ENCODE data around the gene POLR2B. TPM values are rescaled to one million over a fixed set of nuclear protein-coding genes. Genes with fewer than 3 reads are reported as not detected.
"Not testable (repeated sequence)": the region's sequence is repeated elsewhere in the genome, so short reads cannot be mapped to it uniquely, and the experiment has no call there.

POLR2B gene
- total RNA-seq, 2 experiments from 2014 or later = 70.0 to 72.5 TPM

- ATAC-seq (ENCODE audit: poor library complexity) = no peak
- ChIA-PET POLR2A (no interaction called here), CTCF (no interaction called here)
- Mint-ChIP-seq H3K36me3 (ENCODE audit: low read depth) (peaks cover 66% of the 10 kb centered on the region), H3K4me1 (ENCODE audit: low read depth) (peaks cover 25% of the 10 kb centered on the region), H3K9me3 (no peaks in the 10 kb centered on the region), H3K27me3 (no peaks in the 10 kb centered on the region), H3K27ac (no peak overlapping the region), H3K4me3 (no peak overlapping the region)
- no peaks in the 10 kb centered on the region for H3K9me3 ChIP-seq (ENCODE audit: control insufficient read depth in 1 of 2, insufficient read depth in 1 of 2, low read length in 2 of 2)
- H3K27ac ChIP-seq (ENCODE audit: low read depth in 1 of 2, low read length in 2 of 2) = no peak overlapping the region
- no peak for TF ChIP-seq CTCF (IDR thresholded peaks at IDR 0.05)
- intact Hi-C loops (cut with DNase I, micrococcal nuclease) = no loop called here
- DNase-seq = no peak
- no peak overlapping the region for H3K4me3 ChIP-seq (ENCODE audit: low read length)
- peaks cover 28% of the 10 kb centered on the region for H3K36me3 ChIP-seq (ENCODE audit: insufficient read depth, low read length)
- H3K4me1 ChIP-seq (ENCODE audit: insufficient read depth, low read length) = no peaks in the 10 kb centered on the region
- H3K27me3 ChIP-seq (ENCODE audit: control insufficient read depth in 1 of 2, insufficient read depth in 2 of 2, low read length in 2 of 2) = no peaks in the 10 kb centered on the region
Measured at GRCh38 chr4:56937262-56937661, 41.4 kb upstream of the POLR2B start.

GRCh38 chr4:56939826-56940225 lies 38.9 kb upstream of the POLR2B start:
- H3K4me3 Mint-ChIP-seq; H3K27me3 ChIP-seq (ENCODE audit: control insufficient read depth in 1 of 2, insufficient read depth in 2 of 2, low read length in 2 of 2); H3K4me1 ChIP-seq (ENCODE audit: insufficient read depth, low read length); H3K9me3 ChIP-seq (ENCODE audit: control insufficient read depth in 1 of 2, insufficient read depth in 1 of 2, low read length in 2 of 2); H3K4me3 ChIP-seq (ENCODE audit: low read length); H3K27ac ChIP-seq (ENCODE audit: low read depth in 1 of 2, low read length in 2 of 2); ATAC-seq (ENCODE audit: poor library complexity); H3K27me3 Mint-ChIP-seq; DNase-seq; H3K9me3 Mint-ChIP-seq; POLR2A ChIA-PET; H3K4me1 Mint-ChIP-seq (ENCODE audit: low read depth); H3K27ac Mint-ChIP-seq; intact Hi-C loops (cut with DNase I, micrococcal nuclease); CTCF ChIA-PET: not testable (repeated sequence)
- peaks cover 48% of the 10 kb centered on the region for H3K36me3 Mint-ChIP-seq (ENCODE audit: low read depth)
- H3K36me3 ChIP-seq (ENCODE audit: insufficient read depth, low read length) = peaks cover 19% of the 10 kb centered on the region

GRCh38 chr4:56940403-56940802 lies 38.3 kb upstream of the POLR2B start:
- POLR2A ChIA-PET = interaction anchor here (1.3 kb wide), 1 partner anchor 37 kb away, joined by 3 read pairs; the partner anchor contains the start of gene NOA1

More at GRCh38 chr4:56940403-56940802, 38.3 kb upstream of the POLR2B start:
- Histone ChIP-seq H3K4me3 (ENCODE audit: low read length) (no peak overlapping the region), H3K36me3 (ENCODE audit: insufficient read depth, low read length) (peaks cover 19% of the 10 kb centered on the region), H3K27me3 (ENCODE audit: control insufficient read depth in 1 of 2, insufficient read depth in 2 of 2, low read length in 2 of 2) (no peaks in the 10 kb centered on the region), H3K4me1 (ENCODE audit: insufficient read depth, low read length) (no peaks in the 10 kb centered on the region), H3K27ac (ENCODE audit: low read depth in 1 of 2, low read length in 2 of 2) (no peak overlapping the region), H3K9me3 (ENCODE audit: control insufficient read depth in 1 of 2, insufficient read depth in 1 of 2, low read length in 2 of 2) (no peaks in the 10 kb centered on the region)
- ATAC-seq (ENCODE audit: poor library complexity) = no peak
- Mint-ChIP-seq H3K27ac (no peak overlapping the region), H3K9me3 (no peaks in the 10 kb centered on the region), H3K27me3 (no peaks in the 10 kb centered on the region), H3K4me3 (no peak overlapping the region), H3K36me3 (ENCODE audit: low read depth) (peaks cover 42% of the 10 kb centered on the region), H3K4me1 (ENCODE audit: low read depth) (peaks cover 1% of the 10 kb centered on the region)
- intact Hi-C loops (cut with DNase I, micrococcal nuclease) = no loop called here
- TF ChIP-seq CTCF (IDR thresholded peaks at IDR 0.05) = no peak
- DNase-seq = no peak
- CTCF ChIA-PET = no interaction called here
